DMS153 treated with DMSO at 0.1 percent for 48 hours (cell line): ENCODE measurements around the gene CKAP4.

Experiments used
- DNase-seq: peaks from one replicate; lab custom pipeline; 2025; ENCODE audit not compliant: unreplicated experiment; lab: John Stamatoyannopoulos, UW

The CKAP4 gene

GRCh38 chr12:106245767-106246166 lies 2.1 kb downstream of the CKAP4 start:
- DNase-seq = no peak

GRCh38 chr12:106243620-106244019 lies 4.2 kb downstream of the CKAP4 start:
- DNase-seq = no peak

- DNase-seq = no peak
These were observed 7.0 kb downstream of the CKAP4 start for GRCh38 chr12:106240821-106241220.

GRCh38 chr12:106239951-106240335 lies 7.9 kb downstream of the CKAP4 start:
- no peak for DNase-seq

GRCh38 chr12:106239241-106239950 lies 8.4 kb downstream of the CKAP4 start:
- no peak for DNase-seq

- no peak for DNase-seq
These were observed 9.7 kb downstream of the CKAP4 start for GRCh38 chr12:106238146-106238545.

- no peak for DNase-seq
These were observed 12.1 kb downstream of the CKAP4 start for GRCh38 chr12:106235770-106236169.

GRCh38 chr12:106234449-106234848 lies 13.4 kb downstream of the CKAP4 start:
- DNase-seq = no peak

GRCh38 chr12:106233011-106233410 lies 14.8 kb downstream of the CKAP4 start:
- DNase-seq = no peak

- DNase-seq = no peak
These were observed 18.7 kb downstream of the CKAP4 start for GRCh38 chr12:106229036-106229591.

GRCh38 chr12:106228320-106228710 lies 19.5 kb downstream of the CKAP4 start:
- no peak for DNase-seq

- DNase-seq = no peak
These were observed 20.0 kb downstream of the CKAP4 start for GRCh38 chr12:106227641-106228319.

- peak; percentile 57 for DNase-seq
These were observed 20.8 kb downstream of the CKAP4 start for GRCh38 chr12:106226884-106227640.

- no peak for DNase-seq
These were observed 23.5 kb downstream of the CKAP4 start for GRCh38 chr12:106224355-106224706.

- DNase-seq = peak; percentile 50
These were observed 24.1 kb downstream of the CKAP4 start for GRCh38 chr12:106223485-106224354.

- DNase-seq = no peak
These were observed 27.3 kb downstream of the CKAP4 start for GRCh38 chr12:106220536-106220935.

- DNase-seq = no peak
These were observed 28.8 kb downstream of the CKAP4 start for GRCh38 chr12:106219043-106219442.

- no peak for DNase-seq
These were observed 30.1 kb downstream of the CKAP4 start for GRCh38 chr12:106217706-106218105.

GRCh38 chr12:106214571-106214970 lies 33.2 kb downstream of the CKAP4 start:
- no peak for DNase-seq

- DNase-seq = no peak
These were observed 34.2 kb downstream of the CKAP4 start for GRCh38 chr12:106213662-106214061.

GRCh38 chr12:106211973-106212372 lies 35.8 kb downstream of the CKAP4 start:
- DNase-seq = no peak
